ENCODE data around the gene CD7. TPM values are rescaled to one million over a fixed set of nuclear protein-coding genes. Genes with fewer than 3 reads are reported as not detected.
A peak's percentile ranks its signal among the peaks of the same experiment; 100 is the strongest.

Gene CD7
- total RNA-seq, 1 donor from 2014 or later, result 7.1 TPM

DNA sequence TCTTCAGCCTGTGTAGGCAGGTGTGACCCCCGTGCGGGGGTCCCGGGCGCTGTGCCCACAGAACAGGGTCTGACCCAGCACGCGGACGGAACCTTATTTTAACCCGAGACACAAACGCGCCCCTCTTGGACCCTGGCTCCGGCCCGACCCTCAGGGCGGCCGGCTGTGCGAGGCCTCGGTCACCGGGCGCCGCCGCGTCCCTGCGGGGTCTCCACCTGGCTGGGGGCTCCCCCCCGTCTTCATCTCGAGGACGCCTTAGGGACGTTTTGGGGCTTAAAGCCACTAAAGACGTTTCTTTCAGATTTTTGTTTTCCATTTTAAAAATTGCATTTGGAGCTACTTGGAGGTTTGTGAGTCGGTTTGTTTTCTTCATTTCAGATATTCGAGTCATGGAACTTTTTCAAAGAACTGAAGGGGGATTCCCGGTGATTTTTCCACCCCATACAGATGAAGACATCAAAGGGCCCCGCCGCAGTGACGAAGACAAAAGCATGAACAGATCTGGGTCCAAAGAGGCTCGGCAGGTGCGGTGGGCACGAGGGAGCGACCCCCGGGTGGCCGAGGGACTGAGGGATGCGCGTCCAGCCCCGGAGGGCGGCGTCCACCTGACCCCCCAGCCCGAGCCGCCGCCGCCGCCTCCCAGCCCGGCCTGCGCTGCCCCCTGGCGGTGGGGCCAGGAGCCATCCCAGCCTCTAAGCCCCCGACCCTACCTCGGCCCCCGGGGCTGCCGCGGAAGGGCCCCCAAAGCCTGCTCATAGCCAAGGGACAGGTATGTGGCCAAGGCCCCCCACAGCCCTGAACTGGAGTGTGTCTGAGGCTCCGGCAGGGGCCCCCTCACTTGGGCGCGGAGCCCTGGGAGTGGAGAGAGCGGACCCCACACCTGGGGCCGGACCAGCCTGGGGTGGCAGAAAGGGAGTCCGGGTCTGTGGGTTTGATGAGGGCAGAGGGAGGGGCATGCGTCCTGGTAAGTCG lies 3.8 kb upstream of the CD7 start:
- peaks cover 9% of the 10 kb centered on the region for H3K4me1 ChIP-seq
- H3K4me3 ChIP-seq, result no peak overlapping the region
- ATAC-seq (peak; percentile 66 to 67), DNase-seq (peak; percentile 65)
- peaks cover 5% of the 10 kb centered on the region for H3K36me3 ChIP-seq
- no peaks in the 10 kb centered on the region for H3K9me3 ChIP-seq
- intact Hi-C loops (cut with DNase I), result no loop called here
- H3K27me3 ChIP-seq (ENCODE audit: low read depth), result no peaks in the 10 kb centered on the region
- H3K27ac ChIP-seq, result no peak overlapping the region
- TF ChIP-seq, protein P1, sequence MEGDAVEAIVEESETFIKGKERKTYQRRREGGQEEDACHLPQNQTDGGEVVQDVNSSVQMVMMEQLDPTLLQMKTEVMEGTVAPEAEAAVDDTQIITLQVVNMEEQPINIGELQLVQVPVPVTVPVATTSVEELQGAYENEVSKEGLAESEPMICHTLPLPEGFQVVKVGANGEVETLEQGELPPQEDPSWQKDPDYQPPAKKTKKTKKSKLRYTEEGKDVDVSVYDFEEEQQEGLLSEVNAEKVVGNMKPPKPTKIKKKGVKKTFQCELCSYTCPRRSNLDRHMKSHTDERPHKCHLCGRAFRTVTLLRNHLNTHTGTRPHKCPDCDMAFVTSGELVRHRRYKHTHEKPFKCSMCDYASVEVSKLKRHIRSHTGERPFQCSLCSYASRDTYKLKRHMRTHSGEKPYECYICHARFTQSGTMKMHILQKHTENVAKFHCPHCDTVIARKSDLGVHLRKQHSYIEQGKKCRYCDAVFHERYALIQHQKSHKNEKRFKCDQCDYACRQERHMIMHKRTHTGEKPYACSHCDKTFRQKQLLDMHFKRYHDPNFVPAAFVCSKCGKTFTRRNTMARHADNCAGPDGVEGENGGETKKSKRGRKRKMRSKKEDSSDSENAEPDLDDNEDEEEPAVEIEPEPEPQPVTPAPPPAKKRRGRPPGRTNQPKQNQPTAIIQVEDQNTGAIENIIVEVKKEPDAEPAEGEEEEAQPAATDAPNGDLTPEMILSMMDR (IDR thresholded peaks at IDR 0.05), result peak; percentile 92

DNA sequence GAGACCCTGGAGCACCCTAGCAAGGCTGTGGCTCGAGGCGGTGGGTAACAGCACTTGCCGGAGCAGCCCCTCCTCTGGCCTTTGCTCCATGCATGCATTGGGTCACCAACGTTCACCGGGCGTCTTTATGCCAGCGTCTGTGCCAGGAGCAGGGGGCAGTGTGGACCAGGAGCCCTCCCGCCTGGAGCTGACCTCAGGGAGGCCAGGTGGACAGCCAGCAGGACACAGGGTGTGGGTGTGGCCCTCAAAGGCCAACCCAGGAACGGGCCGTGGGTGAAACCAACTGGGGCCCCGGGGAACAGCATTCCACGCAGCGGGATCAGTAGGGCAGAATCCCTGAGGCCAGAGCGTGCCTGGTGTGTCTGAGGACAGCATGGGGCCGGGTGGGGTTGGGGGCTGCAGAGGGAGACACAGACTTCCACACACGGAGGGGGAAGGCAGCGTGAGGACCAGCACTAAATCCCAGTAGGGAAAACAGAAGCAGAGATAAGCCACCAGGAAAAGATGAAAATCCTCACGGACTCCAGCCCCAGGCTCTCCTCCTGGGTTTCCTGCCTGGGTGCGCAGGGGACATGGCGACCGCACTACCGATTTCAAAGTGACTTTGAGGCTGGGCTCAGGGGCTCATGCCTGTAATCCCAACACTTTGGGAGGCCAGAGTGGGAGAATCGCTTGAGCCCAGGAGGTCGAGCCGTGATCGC lies 2.9 kb upstream of the CD7 start:
- DNase-seq (no peak), ATAC-seq (no peak)
- Histone ChIP-seq H3K27ac (no peak overlapping the region), H3K9me3 (no peaks in the 10 kb centered on the region), H3K4me1 (peaks cover 19% of the 10 kb centered on the region), H3K36me3 (no peaks in the 10 kb centered on the region), H3K27me3 (ENCODE audit: low read depth) (peaks cover 9% of the 10 kb centered on the region), H3K4me3 (no peak overlapping the region)
- TF ChIP-seq, protein P1 (IDR thresholded peaks at IDR 0.05), result no peak
- intact Hi-C loops (cut with DNase I), result no loop called here

DNA sequence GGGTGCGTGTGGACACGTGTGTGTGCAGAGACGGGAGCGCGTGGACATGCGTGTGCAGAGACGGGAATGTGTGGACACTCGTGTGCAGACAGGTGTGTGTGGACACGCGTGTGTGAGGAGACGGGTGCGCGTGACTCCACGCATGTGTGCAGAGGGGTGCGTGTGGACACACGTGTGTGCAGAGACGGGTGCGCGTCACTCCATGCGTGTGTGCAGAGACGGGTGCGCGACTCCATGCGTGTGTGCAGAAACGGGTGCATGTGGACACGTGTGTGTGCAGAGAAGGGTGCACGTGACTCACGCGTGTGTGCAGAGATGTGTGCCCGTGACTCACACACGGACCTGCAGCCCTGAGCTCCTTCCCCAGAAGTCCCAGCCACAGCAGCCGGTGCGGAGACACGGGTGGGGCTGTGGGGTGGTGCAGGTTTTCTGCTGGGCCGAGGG lies 2.2 kb upstream of the CD7 start:
- ATAC-seq, result no peak
- H3K27me3 ChIP-seq (ENCODE audit: low read depth), result peaks cover 15% of the 10 kb centered on the region
- TF ChIP-seq, protein P1 (IDR thresholded peaks at IDR 0.05), result no peak
- no peak for DNase-seq
- intact Hi-C loops (cut with DNase I), result no loop called here
- no peaks in the 10 kb centered on the region for H3K9me3 ChIP-seq
- H3K4me3 ChIP-seq, result no peak overlapping the region
- no peaks in the 10 kb centered on the region for H3K36me3 ChIP-seq
- peaks cover 20% of the 10 kb centered on the region for H3K4me1 ChIP-seq
- H3K27ac ChIP-seq, result no peak overlapping the region

DNA sequence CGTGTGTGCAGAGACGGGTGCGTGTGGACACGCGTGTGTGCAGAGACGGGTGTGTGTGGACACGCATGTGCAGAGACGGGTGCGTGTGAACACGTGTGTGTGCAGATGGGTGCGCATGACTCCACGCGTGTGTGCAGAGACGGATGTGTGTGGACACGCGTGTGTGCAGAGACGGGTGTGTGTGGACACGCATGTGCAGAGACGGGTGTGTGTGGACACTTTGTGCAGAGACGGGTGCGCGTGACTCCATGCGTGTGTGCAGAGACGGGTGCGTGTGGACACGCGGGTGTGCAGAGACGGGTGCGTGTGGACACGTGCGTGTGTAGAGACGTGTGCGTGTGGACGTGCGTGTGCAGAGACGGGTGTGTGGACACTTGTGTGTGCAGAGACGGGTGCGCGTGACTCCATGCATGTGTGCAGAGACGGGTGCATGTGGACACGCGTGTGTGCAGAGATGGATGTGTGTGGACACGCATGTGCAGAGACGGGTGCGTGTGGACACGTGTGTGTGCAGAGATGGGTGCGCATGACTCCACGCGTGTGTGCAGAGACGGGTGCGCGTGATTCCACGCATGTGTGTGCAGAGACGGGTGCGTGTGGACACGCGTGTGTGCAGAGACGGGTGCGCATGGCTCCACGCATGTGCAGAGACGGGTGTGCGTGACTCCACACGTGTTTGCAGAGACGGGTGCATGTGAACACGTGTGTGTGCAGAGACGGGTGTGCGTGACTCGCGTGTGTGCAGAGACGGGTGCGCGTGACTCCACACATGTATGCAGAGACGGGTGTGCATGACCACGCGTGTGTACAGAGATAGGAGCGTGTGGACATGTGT lies 1.6 kb upstream of the CD7 start:
- peaks cover 22% of the 10 kb centered on the region for H3K27me3 ChIP-seq (ENCODE audit: low read depth)
- TF ChIP-seq, protein P1 (IDR thresholded peaks at IDR 0.05), result no peak
- intact Hi-C loops (cut with DNase I), result no loop called here
- no peaks in the 10 kb centered on the region for H3K9me3 ChIP-seq
- H3K4me1 ChIP-seq, result peaks cover 20% of the 10 kb centered on the region
- DNase-seq (no peak), ATAC-seq (no peak)
- no peak overlapping the region for H3K27ac ChIP-seq
- H3K4me3 ChIP-seq, result no peak overlapping the region
- H3K36me3 ChIP-seq, result no peaks in the 10 kb centered on the region

DNA sequence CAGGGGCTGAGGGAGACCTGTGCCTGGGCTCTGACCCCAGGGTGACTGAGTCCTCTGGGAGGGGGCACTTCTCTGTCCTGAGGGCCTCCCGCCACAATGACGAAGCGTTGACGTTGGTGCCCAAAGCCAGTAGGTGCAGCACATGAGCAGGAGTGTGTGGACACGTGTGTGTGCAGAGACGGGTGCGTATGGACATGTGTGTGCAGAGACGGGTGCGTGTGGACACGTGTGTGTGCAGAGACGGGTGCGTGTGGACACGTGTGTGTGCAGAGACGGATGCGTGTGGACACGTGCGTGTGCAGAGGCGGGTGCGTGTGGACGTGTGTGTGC lies 726 bp upstream of the CD7 start:
- H3K27ac ChIP-seq, result no peak overlapping the region
- peaks cover 20% of the 10 kb centered on the region for H3K4me1 ChIP-seq
- no peaks in the 10 kb centered on the region for H3K36me3 ChIP-seq
- intact Hi-C loops (cut with DNase I), result no loop called here
- DNase-seq (no peak), ATAC-seq (no peak)
- no peak overlapping the region for H3K4me3 ChIP-seq
- no peaks in the 10 kb centered on the region for H3K9me3 ChIP-seq
- peaks cover 25% of the 10 kb centered on the region for H3K27me3 ChIP-seq (ENCODE audit: low read depth)
- TF ChIP-seq, protein P1 (IDR thresholded peaks at IDR 0.05), result no peak
